Neural progenitor cell (in vitro differentiated cells): ENCODE results near the gene TRIM27. TPM values are rescaled to one million over a fixed set of nuclear protein-coding genes. Genes with fewer than 3 reads are reported as not detected.
"Not testable (repeated sequence)": the region's sequence is repeated elsewhere in the genome, so short reads cannot be mapped to it uniquely, and the experiment has no call there.

ENCODE experiments used
- DNase-seq: peaks from one replicate; pipeline ENCODE4 v3.0.0-alpha.2; 2016; ENCODE audit warnings: low spot score
- H2AFZ ChIP-seq: fragments of 200-600 bp; sonication (generic); replicated peaks from 2 replicates; pipeline ENCODE4 v1.6.1; 2016; ENCODE audit warnings: antibody characterized with exemption
- H3F3A ChIP-seq: fragments of 200-600 bp; sonication (generic); 2 replicates; pipeline ENCODE4 v1.6.1; 2016; ENCODE audit warnings: antibody characterized with exemption, low read depth
- H3K27ac ChIP-seq: fragments of 200-600 bp; sonication (generic); 2 replicates; pipeline ENCODE4 v1.5.1; 2016; ENCODE audit warnings: mild to moderate bottlenecking
- H3K27me3 ChIP-seq: fragments of 200-600 bp; sonication (generic); 2 replicates; pipeline ENCODE4 v1.6.1; 2016; ENCODE audit warnings: mild to moderate bottlenecking, moderate library complexity
- H3K36me3 ChIP-seq: fragments of 200-600 bp; sonication (generic); 2 replicates; pipeline ENCODE4 v1.5.1; 2016
- H3K4me1 ChIP-seq: fragments of 200-600 bp; sonication (generic); 2 replicates; pipeline ENCODE4 v1.6.1; 2016; ENCODE audit warnings: mixed run types
- H3K4me2 ChIP-seq: fragments of 200-600 bp; sonication (generic); 2 replicates; pipeline ENCODE4 v1.6.1; 2016
- H3K4me3 ChIP-seq: fragments of 200-600 bp; sonication (generic); 2 replicates; pipeline ENCODE4 v1.5.1; 2016
- H3K79me2 ChIP-seq: fragments of 200-600 bp; sonication (generic); 2 replicates; pipeline ENCODE4 v1.6.1; 2016; ENCODE audit warnings: low read depth
- H3K9ac ChIP-seq: fragments of 200-600 bp; sonication (generic); 2 replicates; pipeline ENCODE4 v1.6.1; 2016
- H3K9me3 ChIP-seq: fragments of 200-600 bp; sonication (generic); 2 replicates; pipeline ENCODE4 v1.5.1; 2016; ENCODE audit warnings: low read depth
- H4K20me1 ChIP-seq: fragments of 200-600 bp; sonication (generic); 2 replicates; pipeline ENCODE4 v1.6.1; 2016; ENCODE audit warnings: low read depth
- H3K27ac Mint-ChIP-seq: 3 replicates; pipeline ENCODE4 v1.8.0; 2021; ENCODE audit warnings: mixed read lengths
- H3K27me3 Mint-ChIP-seq: 2 replicates; pipeline ENCODE4 v1.8.0; 2022; ENCODE audit warnings: low read depth, mild to moderate bottlenecking, inconsistent platforms, moderate library complexity, mixed read lengths; ENCODE audit not compliant: insufficient read depth
- H3K36me3 Mint-ChIP-seq: 3 replicates; pipeline ENCODE4 v1.8.0; 2021; ENCODE audit warnings: mixed read lengths
- H3K4me1 Mint-ChIP-seq: 3 replicates; pipeline ENCODE4 v1.8.0; 2021; ENCODE audit warnings: mixed read lengths
- H3K4me3 Mint-ChIP-seq: 3 replicates; pipeline ENCODE4 v1.8.0; 2021; ENCODE audit warnings: mild to moderate bottlenecking, moderate library complexity, mixed read lengths
- H3K9me3 Mint-ChIP-seq: 3 replicates; pipeline ENCODE4 v1.8.0; 2020; ENCODE audit warnings: mixed read lengths
- CTCF ChIP-seq: fragments of 200-600 bp; sonication (generic); IDR thresholded peaks from 2 replicates; pipeline ENCODE4 v1.5.1; 2017; ENCODE audit warnings: antibody characterized with exemption, mild to moderate bottlenecking
- EZH2 ChIP-seq: fragments of 200-600 bp; sonication (generic); IDR thresholded peaks from 2 replicates; pipeline ENCODE4 v1.6.1; 2017; ENCODE audit warnings: antibody characterized with exemption, mild to moderate bottlenecking, moderate library complexity
- EZH2phosphoT487 ChIP-seq: fragments of 200-600 bp; sonication (generic); IDR thresholded peaks from 2 replicates; pipeline ENCODE4 v1.6.1; 2017; ENCODE audit warnings: antibody characterized with exemption
- total RNA-seq: library from RNA; depleted of rRNA; stranded (reverse); fragments of >200 nt; gene quantifications from 2 replicates; pipeline ENCODE4 v1.2.3, GENCODE V29; 2015; ENCODE audit warnings: low replicate concordance

The TRIM27 gene
- total RNA-seq, 1 donor from 2014 or later, result 69.0 TPM

- Histone ChIP-seq H3K9me3 (no peaks in the 10 kb centered on the region), H3K4me1 (no peaks in the 10 kb centered on the region), H3F3A (peaks cover 8% of the 10 kb centered on the region), H3K9ac (no peak overlapping the region), H2AFZ (no peak overlapping the region), H3K4me2 (no peak overlapping the region), H4K20me1 (no peaks in the 10 kb centered on the region), H3K27ac (no peak overlapping the region), H3K79me2 (no peaks in the 10 kb centered on the region), H3K27me3 (no peaks in the 10 kb centered on the region), H3K4me3 (no peak overlapping the region), H3K36me3 (no peaks in the 10 kb centered on the region)
- DNase-seq, result no peak
- Mint-ChIP-seq H3K4me1 (peaks cover 11% of the 10 kb centered on the region), H3K27me3 (peaks cover 3% of the 10 kb centered on the region), H3K9me3 (peaks cover 4% of the 10 kb centered on the region), H3K4me3 (no peak overlapping the region), H3K36me3 (no peaks in the 10 kb centered on the region), H3K27ac (peak overlapping the region; percentile 29)
- no peak for TF ChIP-seq EZH2phosphoT487
- no peak for TF ChIP-seq CTCF
- no peak for TF ChIP-seq EZH2
Measured at GRCh38 chr6:28871335-28872156, 52.2 kb downstream of the TRIM27 start.

GRCh38 chr6:28868873-28869272 is 54.9 kb downstream of the TRIM27 start:
- no peak for TF ChIP-seq EZH2
- TF ChIP-seq CTCF, result no peak
- no peak for TF ChIP-seq EZH2phosphoT487
- Mint-ChIP-seq H3K4me1 (peaks cover 12% of the 10 kb centered on the region), H3K9me3 (peaks cover 10% of the 10 kb centered on the region), H3K27me3 (peaks cover 10% of the 10 kb centered on the region), H3K36me3 (peaks cover under 1% of the 10 kb centered on the region), H3K4me3 (no peak overlapping the region), H3K27ac (no peak overlapping the region)
- Histone ChIP-seq H3K4me3 (no peak overlapping the region), H4K20me1 (no peaks in the 10 kb centered on the region), H2AFZ (no peak overlapping the region), H3K27me3 (peaks cover 10% of the 10 kb centered on the region), H3K4me2 (no peak overlapping the region), H3K9me3 (no peaks in the 10 kb centered on the region), H3K79me2 (no peaks in the 10 kb centered on the region), H3F3A (peaks cover 33% of the 10 kb centered on the region), H3K9ac (no peak overlapping the region), H3K27ac (no peak overlapping the region), H3K36me3 (no peaks in the 10 kb centered on the region), H3K4me1 (no peaks in the 10 kb centered on the region)
- no peak for DNase-seq

GRCh38 chr6:28867086-28867409 is 56.7 kb downstream of the TRIM27 start:
- Histone ChIP-seq H3K4me3 (peak overlapping the region; percentile 57), H3K27ac (no peak overlapping the region), H3K79me2 (no peaks in the 10 kb centered on the region), H3K36me3 (no peaks in the 10 kb centered on the region), H2AFZ (peak overlapping the region; percentile 61), H3F3A (peaks cover 35% of the 10 kb centered on the region), H3K4me1 (no peaks in the 10 kb centered on the region), H3K4me2 (peak overlapping the region; percentile 74), H3K9me3 (no peaks in the 10 kb centered on the region), H3K27me3 (peaks cover 16% of the 10 kb centered on the region), H4K20me1 (no peaks in the 10 kb centered on the region), H3K9ac (no peak overlapping the region)
- DNase-seq, result peak; percentile 16
- Mint-ChIP-seq H3K9me3 (peaks cover 17% of the 10 kb centered on the region), H3K4me1 (peaks cover 22% of the 10 kb centered on the region), H3K4me3 (peak overlapping the region; percentile 93), H3K36me3 (peaks cover 7% of the 10 kb centered on the region), H3K27ac (peak overlapping the region; percentile 83), H3K27me3 (peaks cover 20% of the 10 kb centered on the region)
- TF ChIP-seq EZH2phosphoT487, result no peak
- TF ChIP-seq CTCF, result no peak
- TF ChIP-seq EZH2, result no peak

GRCh38 chr6:28866205-28867085 is 57.3 kb downstream of the TRIM27 start:
- peak; percentile 83 for DNase-seq
- H3K9me3 ChIP-seq, H3K9ac ChIP-seq: not testable (repeated sequence)

More at GRCh38 chr6:28866205-28867085, 57.3 kb downstream of the TRIM27 start:
- Mint-ChIP-seq H3K9me3 (peaks cover 15% of the 10 kb centered on the region), H3K27ac (peak overlapping the region; percentile 83), H3K4me3 (peak overlapping the region; percentile 93), H3K4me1 (peaks cover 22% of the 10 kb centered on the region), H3K27me3 (peaks cover 20% of the 10 kb centered on the region)
- peak overlapping the region; percentile 57 for H3K4me3 ChIP-seq
- H3K27ac ChIP-seq, H3K36me3 Mint-ChIP-seq, H3K36me3 ChIP-seq, H3K79me2 ChIP-seq, H4K20me1 ChIP-seq, H3K4me1 ChIP-seq: not testable (repeated sequence)
- peaks cover 16% of the 10 kb centered on the region for H3K27me3 ChIP-seq
- H3F3A ChIP-seq, result peaks cover 35% of the 10 kb centered on the region
- peak overlapping the region; percentile 74 for H3K4me2 ChIP-seq
- peak overlapping the region; percentile 61 for H2AFZ ChIP-seq
